H9 (cell line): Measurements from ENCODE around the gene KLC1. TPM values are rescaled to one million over a fixed set of nuclear protein-coding genes. Genes with fewer than 3 reads are reported as not detected.
A peak's percentile ranks its signal among the peaks of the same experiment; 100 is the strongest.

ENCODE experiments used
- DNase-seq: peaks from one replicate; pipeline ENCODE4 v3.0.0-alpha.2; 2017
- H2AFZ ChIP-seq: one replicate; pipeline ENCODE4 v1.6.1; 2013; ENCODE audit warnings: mild to moderate bottlenecking, low read length, control low read depth, moderate library complexity
- H2AK5ac ChIP-seq: 2 replicates; pipeline ENCODE4 v1.6.1; 2013; ENCODE audit warnings: low read length, control low read depth, mixed read lengths; ENCODE audit not compliant: insufficient read length
- H2BK120ac ChIP-seq: one replicate; pipeline ENCODE4 v1.6.1; 2013; ENCODE audit warnings: low read depth, mild to moderate bottlenecking, low read length, control low read depth, inconsistent platforms; ENCODE audit not compliant: poor library complexity, severe bottlenecking
- H2BK12ac ChIP-seq: 2 replicates; pipeline ENCODE4 v1.6.1; 2013; ENCODE audit warnings: low read length, control low read depth, mixed read lengths, low read depth; ENCODE audit not compliant: insufficient read length
- H2BK15ac ChIP-seq: 2 replicates; pipeline ENCODE4 v1.6.1; 2013; ENCODE audit warnings: low read depth, low read length, control low read depth
- H2BK20ac ChIP-seq: one replicate; pipeline ENCODE4 v1.6.1; 2013; ENCODE audit warnings: low read depth, mild to moderate bottlenecking, low read length, control low read depth, inconsistent platforms; ENCODE audit not compliant: poor library complexity, severe bottlenecking
- H2BK5ac ChIP-seq: 2 replicates; pipeline ENCODE4 v1.6.1; 2013; ENCODE audit warnings: low read length, control low read depth, mixed read lengths; ENCODE audit not compliant: insufficient read length
- H3K14ac ChIP-seq: 2 replicates; pipeline ENCODE4 v1.6.1; 2013; ENCODE audit warnings: low read length, control low read depth; ENCODE audit not compliant: insufficient read depth
- H3K18ac ChIP-seq: 2 replicates; pipeline ENCODE4 v1.6.1; 2013; ENCODE audit warnings: low read depth, mild to moderate bottlenecking, mixed read lengths, low read length, control low read depth; ENCODE audit not compliant: insufficient read length
- H3K23ac ChIP-seq: 2 replicates; pipeline ENCODE4 v1.6.1; 2013; ENCODE audit warnings: low read length, control low read depth, mixed read lengths, low read depth; ENCODE audit not compliant: insufficient read length
- H3K23me2 ChIP-seq: 2 replicates; pipeline ENCODE4 v1.6.1; 2013; ENCODE audit warnings: low read depth, mild to moderate bottlenecking, mixed read lengths, low read length, control low read depth; ENCODE audit not compliant: insufficient read length, poor library complexity, severe bottlenecking
- H3K27ac ChIP-seq: 2 replicates; pipeline ENCODE4 v1.5.1; 2013; ENCODE audit warnings: low read length, control low read depth, mixed read lengths, low read depth; ENCODE audit not compliant: insufficient read length
- H3K27me3 ChIP-seq: 2 replicates; pipeline ENCODE4 v1.6.1; 2013; ENCODE audit warnings: low read length, control low read depth, inconsistent platforms; ENCODE audit not compliant: insufficient read depth
- H3K4ac ChIP-seq: 2 replicates; pipeline ENCODE4 v1.6.1; 2013; ENCODE audit warnings: low read depth, mild to moderate bottlenecking, control low read depth, inconsistent platforms, low read length, moderate library complexity
- H3K4me1 ChIP-seq: 2 replicates; pipeline ENCODE4 v1.6.1; 2013; ENCODE audit warnings: low read length, control low read depth, inconsistent platforms; ENCODE audit not compliant: insufficient read depth
- H3K4me2 ChIP-seq: 2 replicates; pipeline ENCODE4 v1.6.1; 2013; ENCODE audit warnings: low read length, control low read depth, mixed read lengths; ENCODE audit not compliant: insufficient read length, insufficient read depth
- H3K56ac ChIP-seq: 2 replicates; pipeline ENCODE4 v1.6.1; 2013; ENCODE audit warnings: low read depth, mild to moderate bottlenecking, mixed read lengths, low read length, control low read depth; ENCODE audit not compliant: insufficient read length
- H3K79me1 ChIP-seq: 2 replicates; pipeline ENCODE4 v1.6.1; 2013; ENCODE audit warnings: low read depth, mild to moderate bottlenecking, moderate library complexity, low read length, control low read depth, inconsistent platforms; ENCODE audit not compliant: insufficient read depth, poor library complexity, severe bottlenecking
- H3K79me2 ChIP-seq: 2 replicates; pipeline ENCODE4 v1.6.1; 2013; ENCODE audit warnings: low read length, control low read depth, inconsistent platforms; ENCODE audit not compliant: insufficient read depth
- H3K9ac ChIP-seq: 2 replicates; pipeline ENCODE4 v1.6.1; 2013; ENCODE audit warnings: low read length, control low read depth, mixed read lengths; ENCODE audit not compliant: insufficient read length; ENCODE audit errors: extremely low read depth
- H3K9me3 ChIP-seq: one replicate; pipeline ENCODE4 v1.6.1; 2013; ENCODE audit warnings: low read depth, low read length, inconsistent platforms; ENCODE audit not compliant: control insufficient read depth
- H3T11ph ChIP-seq: one replicate; pipeline ENCODE4 v1.6.1; 2013; ENCODE audit warnings: mild to moderate bottlenecking, low read length, control low read depth, inconsistent platforms
- H4K20me1 ChIP-seq: one replicate; pipeline ENCODE4 v1.6.1; 2013; ENCODE audit not compliant: control insufficient read depth, insufficient read length, insufficient read depth
- H4K5ac ChIP-seq: 2 replicates; pipeline ENCODE4 v1.6.1; 2013; ENCODE audit warnings: low read depth, mild to moderate bottlenecking, mixed read lengths, low read length, control low read depth; ENCODE audit not compliant: insufficient read length
- H4K8ac ChIP-seq: replicated peaks from 2 replicates; pipeline ENCODE4 v1.6.1; 2013; ENCODE audit warnings: low read length, control low read depth, mixed read lengths, low read depth; ENCODE audit not compliant: insufficient read length
- H4K91ac ChIP-seq: 2 replicates; pipeline ENCODE4 v1.6.1; 2013; ENCODE audit warnings: low read depth, mild to moderate bottlenecking, moderate library complexity, mixed read lengths, low read length, control low read depth; ENCODE audit not compliant: insufficient read length
- H3K27ac Mint-ChIP-seq, 3 experiments: 2 replicates in 2 of 3; 3 replicates in 1 of 3; pipeline ENCODE4 v1.8.0; 2020 to 2021; ENCODE audit warnings: mixed read lengths in 3 of 3, mild to moderate bottlenecking in 1 of 3, moderate library complexity in 1 of 3
- H3K27me3 Mint-ChIP-seq: 2 replicates; pipeline ENCODE4 v1.8.0; 2021; ENCODE audit warnings: low read depth, mild to moderate bottlenecking, moderate library complexity, mixed read lengths
- H3K36me3 Mint-ChIP-seq, 3 experiments: 2 replicates in 2 of 3; 3 replicates in 1 of 3; pipeline ENCODE4 v1.8.0; 2020 to 2021; ENCODE audit warnings: low read depth in 3 of 3, mixed read lengths in 3 of 3; ENCODE audit not compliant: insufficient read depth in 1 of 3
- H3K4me1 Mint-ChIP-seq, 2 experiments: 2 replicates each; pipeline ENCODE4 v1.8.0; 2020; ENCODE audit warnings: mixed read lengths in 2 of 2
- H3K4me3 Mint-ChIP-seq, 2 experiments: 2 replicates in 1 of 2; 3 replicates in 1 of 2; pipeline ENCODE4 v1.8.0; 2020 to 2021; ENCODE audit warnings: mild to moderate bottlenecking in 2 of 2, mixed read lengths in 2 of 2, moderate library complexity in 1 of 2
- H3K9me3 Mint-ChIP-seq, 2 experiments: 2 replicates in 1 of 2; 3 replicates in 1 of 2; pipeline ENCODE4 v1.8.0; 2020; ENCODE audit warnings: mild to moderate bottlenecking in 2 of 2, mixed read lengths in 2 of 2, moderate library complexity in 1 of 2
- CTCF ChIP-seq: fragments of 200-600 bp; sonication (generic); conservative IDR thresholded peaks from 3 replicates; pipeline ENCODE4 v1.8.0; 2021; ENCODE audit warnings: antibody characterized with exemption, mild to moderate bottlenecking
- WGBS: extraction: QIAGEN DNeasy Blood & Tissue Kit; methylation state at CpG from one replicate; pipeline ENCODE4 v1.1.7; 2013; ENCODE audit warnings: missing lambda C conversion rate, low lambda C conversion rate, mixed read lengths; ENCODE audit not compliant: insufficient read length; ENCODE audit errors: extremely low coverage; 5-methylcytosine and 5-hydroxymethylcytosine counted together
- total RNA-seq: library from RNA; stranded (reverse); gene quantifications from 2 replicates; pipeline ENCODE4 v1.2.1, GENCODE V29; 2021

Gene KLC1
- total RNA-seq, 1 experiment from 2014 or later, result 143 TPM

DNA sequence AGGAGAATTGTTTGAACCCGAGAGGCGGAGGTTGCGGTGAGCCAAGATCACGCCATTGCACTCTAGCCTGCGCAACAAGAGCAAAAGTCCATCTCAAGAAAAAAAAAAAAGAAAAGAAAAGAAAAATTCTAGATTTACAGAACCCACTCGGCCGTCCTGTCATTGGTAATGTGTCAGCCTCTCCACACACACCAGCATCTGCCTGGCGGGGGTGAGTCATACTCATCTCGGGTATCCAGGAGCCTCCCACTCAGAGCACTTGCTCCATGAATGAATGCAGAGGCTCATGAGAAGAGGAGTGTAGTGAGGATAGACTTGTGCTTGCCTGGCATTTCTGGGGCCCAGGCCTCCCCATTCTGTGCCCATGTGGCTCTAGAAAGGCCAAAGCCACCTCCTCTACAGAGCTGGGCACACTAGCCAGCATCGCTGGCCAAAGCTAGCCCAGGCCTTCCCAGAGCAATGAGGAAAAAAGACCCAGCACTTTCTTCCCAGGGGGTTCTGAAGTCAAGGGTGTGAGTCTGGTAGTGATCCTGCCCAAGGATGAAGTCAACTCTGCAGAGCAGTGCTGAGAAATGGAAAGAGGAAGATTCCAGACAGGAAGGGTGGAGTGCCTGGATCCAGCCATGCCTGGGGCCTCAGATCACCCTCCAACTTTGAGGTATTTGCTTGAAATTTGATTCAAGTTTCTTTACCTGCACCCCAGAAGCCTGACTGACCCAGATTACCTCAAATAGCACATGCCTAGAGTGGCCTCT lies 31.2 kb upstream of the KLC1 start:
- H3K4ac ChIP-seq, result no peak overlapping the region
- H2BK15ac ChIP-seq, result no peak overlapping the region
- H2AFZ ChIP-seq, result no peak overlapping the region
- no peak overlapping the region for H3K4me3 Mint-ChIP-seq
- peaks cover 19% of the 10 kb centered on the region in 2 experiments for H3K4me1 Mint-ChIP-seq
- H3K4me1 ChIP-seq, result no peaks in the 10 kb centered on the region
- no peak for DNase-seq
- no peak overlapping the region for H3K56ac ChIP-seq
- no peak overlapping the region for H2BK120ac ChIP-seq
- H3K27me3 ChIP-seq, result no peaks in the 10 kb centered on the region; the same call in 1 of the 2 replicates
- H2BK20ac ChIP-seq, result no peak overlapping the region
- no peak overlapping the region for H4K5ac ChIP-seq
- no peak overlapping the region for H3T11ph ChIP-seq
- no peak overlapping the region for H2BK5ac ChIP-seq
- peak overlapping the region in 2 of 3 experiments; percentile 83 to 96; a peak in 3 of 7 replicates for H3K27ac Mint-ChIP-seq
- no peak overlapping the region for H3K9ac ChIP-seq
- no peaks in the 10 kb centered on the region; a peak in 1 of 5 replicates for H3K9me3 Mint-ChIP-seq
- no peaks in the 10 kb centered on the region for H3K27me3 Mint-ChIP-seq
- no peak overlapping the region for H2AK5ac ChIP-seq
- H3K79me1 ChIP-seq, result no peaks in the 10 kb centered on the region
- no peak overlapping the region for H4K91ac ChIP-seq
- no peak overlapping the region for H3K23ac ChIP-seq
- no peak for TF ChIP-seq CTCF
- no peaks in the 10 kb centered on the region for H3K9me3 ChIP-seq
- no peak overlapping the region for H4K8ac ChIP-seq
- H3K14ac ChIP-seq, result no peak overlapping the region
- no peak overlapping the region for H3K27ac ChIP-seq
- H3K79me2 ChIP-seq, result no peaks in the 10 kb centered on the region
- no CpG with 5 or more reads among the region's 10 CpGs for WGBS
- H3K4me2 ChIP-seq, result no peak overlapping the region
- H4K20me1 ChIP-seq, result no peaks in the 10 kb centered on the region
- 0 out of 7 replicates have a peak, but pooled peaks cover 0 to 4% (median 0%) of the 10 kb centered on the region in 3 experiments for H3K36me3 Mint-ChIP-seq
- H3K18ac ChIP-seq, result no peak overlapping the region
- H2BK12ac ChIP-seq, result no peak overlapping the region
- H3K23me2 ChIP-seq, result no peaks in the 10 kb centered on the region
